Rectal smooth muscle tissue (tissue), 1 donor: Measurements from ENCODE around the gene KIAA1217.

ENCODE experiments used
- H3K27ac ChIP-seq: one replicate; pipeline ENCODE4 v1.7.0; 2013; ENCODE audit warnings: low read depth, low read length, inconsistent platforms
- H3K27me3 ChIP-seq: one replicate; pipeline ENCODE4 v1.7.0; 2013; ENCODE audit warnings: low read length; ENCODE audit not compliant: control insufficient read depth, insufficient read depth
- H3K36me3 ChIP-seq: one replicate; pipeline ENCODE4 v1.7.0; 2013; ENCODE audit warnings: low read length; ENCODE audit not compliant: control insufficient read depth, insufficient read depth
- H3K4me1 ChIP-seq: one replicate; pipeline ENCODE4 v1.7.0; 2013; ENCODE audit warnings: low read length; ENCODE audit not compliant: control insufficient read depth, insufficient read depth
- H3K4me3 ChIP-seq: one replicate; pipeline ENCODE4 v1.7.0; 2013; ENCODE audit warnings: low read length
- H3K9ac ChIP-seq: one replicate; pipeline ENCODE4 v1.7.0; 2013; ENCODE audit warnings: low read length

The KIAA1217 gene

GRCh38 chr10:24513155-24513554 lies 304.2 kb downstream of the KIAA1217 start:
- Histone ChIP-seq H3K4me3 (no peak overlapping the region), H3K4me1 (no peaks in the 10 kb centered on the region), H3K27ac (no peak overlapping the region), H3K9ac (no peak overlapping the region), H3K36me3 (peaks cover 3% of the 10 kb centered on the region), H3K27me3 (no peaks in the 10 kb centered on the region)

GRCh38 chr10:24515481-24515880 lies 306.5 kb downstream of the KIAA1217 start:
- Histone ChIP-seq H3K9ac (no peak overlapping the region), H3K36me3 (peaks cover 3% of the 10 kb centered on the region), H3K27me3 (no peaks in the 10 kb centered on the region), H3K27ac (no peak overlapping the region), H3K4me3 (no peak overlapping the region), H3K4me1 (no peaks in the 10 kb centered on the region)

GRCh38 chr10:24518411-24518810 lies 309.5 kb downstream of the KIAA1217 start:
- no peak overlapping the region for H3K27ac ChIP-seq
- no peaks in the 10 kb centered on the region for H3K4me1 ChIP-seq

GRCh38 chr10:24518981-24519597 lies 310.2 kb downstream of the KIAA1217 start:
- Histone ChIP-seq H3K27ac (no peak overlapping the region), H3K4me1 (no peaks in the 10 kb centered on the region), H3K9ac (no peak overlapping the region), H3K27me3 (no peaks in the 10 kb centered on the region), H3K36me3 (no peaks in the 10 kb centered on the region), H3K4me3 (no peak overlapping the region)

More at GRCh38 chr10:24518411-24518810, 309.5 kb downstream of the KIAA1217 start:
- Histone ChIP-seq H3K36me3 (peaks cover 1% of the 10 kb centered on the region), H3K4me3 (no peak overlapping the region), H3K9ac (no peak overlapping the region), H3K27me3 (no peaks in the 10 kb centered on the region)

- no peak overlapping the region for H3K9ac ChIP-seq
- no peak overlapping the region for H3K4me3 ChIP-seq
- H3K27ac ChIP-seq: no peak overlapping the region
- no peaks in the 10 kb centered on the region for H3K27me3 ChIP-seq
- no peaks in the 10 kb centered on the region for H3K4me1 ChIP-seq
- peaks cover 7% of the 10 kb centered on the region for H3K36me3 ChIP-seq
Measured at GRCh38 chr10:24519950-24520349, 311.0 kb downstream of the KIAA1217 start.

GRCh38 chr10:24524314-24524713 lies 315.4 kb downstream of the KIAA1217 start:
- Histone ChIP-seq H3K27me3 (no peaks in the 10 kb centered on the region), H3K4me1 (no peaks in the 10 kb centered on the region), H3K27ac (no peak overlapping the region), H3K36me3 (peaks cover 15% of the 10 kb centered on the region), H3K9ac (no peak overlapping the region), H3K4me3 (no peak overlapping the region)

GRCh38 chr10:24526085-24526649 lies 317.2 kb downstream of the KIAA1217 start:
- Histone ChIP-seq H3K4me1 (no peaks in the 10 kb centered on the region), H3K9ac (no peak overlapping the region), H3K27me3 (no peaks in the 10 kb centered on the region), H3K4me3 (no peak overlapping the region), H3K27ac (no peak overlapping the region), H3K36me3 (peaks cover 15% of the 10 kb centered on the region)

- H3K27ac ChIP-seq: no peak overlapping the region
- peaks cover 25% of the 10 kb centered on the region for H3K36me3 ChIP-seq
- H3K4me3 ChIP-seq: no peak overlapping the region
- H3K27me3 ChIP-seq: no peaks in the 10 kb centered on the region
- no peak overlapping the region for H3K9ac ChIP-seq
- no peaks in the 10 kb centered on the region for H3K4me1 ChIP-seq
Measured at GRCh38 chr10:24528946-24529345, 320.0 kb downstream of the KIAA1217 start.

GRCh38 chr10:24531439-24531838 lies 322.5 kb downstream of the KIAA1217 start:
- Histone ChIP-seq H3K36me3 (peaks cover 22% of the 10 kb centered on the region), H3K9ac (no peak overlapping the region), H3K4me3 (no peak overlapping the region), H3K27me3 (no peaks in the 10 kb centered on the region), H3K4me1 (no peaks in the 10 kb centered on the region), H3K27ac (no peak overlapping the region)

- H3K27ac ChIP-seq: no peak overlapping the region
- H3K27me3 ChIP-seq: no peaks in the 10 kb centered on the region
Measured at GRCh38 chr10:24533981-24534380, 325.0 kb downstream of the KIAA1217 start.

GRCh38 chr10:24536636-24537035 lies 327.7 kb downstream of the KIAA1217 start:
- H3K4me3 ChIP-seq: no peak overlapping the region
- H3K36me3 ChIP-seq: peaks cover 23% of the 10 kb centered on the region
- no peaks in the 10 kb centered on the region for H3K27me3 ChIP-seq
- H3K9ac ChIP-seq: no peak overlapping the region
- no peaks in the 10 kb centered on the region for H3K4me1 ChIP-seq
- no peak overlapping the region for H3K27ac ChIP-seq

More at GRCh38 chr10:24533981-24534380, 325.0 kb downstream of the KIAA1217 start:
- H3K4me1 ChIP-seq: no peaks in the 10 kb centered on the region
- H3K4me3 ChIP-seq: no peak overlapping the region
- peaks cover 23% of the 10 kb centered on the region for H3K36me3 ChIP-seq
- no peak overlapping the region for H3K9ac ChIP-seq

- H3K4me3 ChIP-seq: no peak overlapping the region
- H3K36me3 ChIP-seq: peaks cover 8% of the 10 kb centered on the region
- H3K9ac ChIP-seq: no peak overlapping the region
- H3K27ac ChIP-seq: no peak overlapping the region
- no peaks in the 10 kb centered on the region for H3K27me3 ChIP-seq
- no peaks in the 10 kb centered on the region for H3K4me1 ChIP-seq
Measured at GRCh38 chr10:24541239-24541753, 332.4 kb downstream of the KIAA1217 start.
